ENCODE data around the gene UNCX.

UNCX gene

DNA sequence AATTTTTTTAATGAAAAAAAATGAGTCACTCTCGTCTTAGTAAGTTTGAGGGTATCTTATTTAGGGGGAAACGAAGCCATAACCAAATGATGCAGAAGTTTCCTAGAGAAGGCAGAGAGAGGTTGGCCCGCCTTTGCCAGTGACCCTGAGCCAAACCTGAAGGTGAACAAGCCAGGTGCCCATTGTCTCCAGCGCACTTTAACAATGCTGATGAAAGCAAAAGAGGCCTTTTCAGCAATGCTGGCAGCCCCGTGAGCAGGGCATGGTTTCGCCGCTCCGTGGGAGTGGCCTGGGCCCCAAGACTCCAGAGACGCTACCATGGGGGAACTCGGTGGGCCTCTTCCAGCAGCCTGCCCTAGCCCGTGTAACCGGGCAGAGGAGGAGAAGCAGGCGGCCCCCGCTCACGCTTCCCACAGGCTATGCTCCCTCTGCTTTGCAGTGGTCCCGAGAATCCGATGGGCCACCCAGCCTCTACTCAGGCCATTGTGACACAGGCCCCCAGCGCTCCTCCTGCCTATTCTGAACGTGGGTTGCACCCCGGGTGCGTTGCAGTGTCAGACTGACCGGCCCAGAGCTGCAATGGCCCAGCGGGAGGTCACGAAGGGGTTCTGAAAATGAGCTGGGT lies 14.0 kb upstream of the UNCX start:
- DNase-seq: no peak

DNA sequence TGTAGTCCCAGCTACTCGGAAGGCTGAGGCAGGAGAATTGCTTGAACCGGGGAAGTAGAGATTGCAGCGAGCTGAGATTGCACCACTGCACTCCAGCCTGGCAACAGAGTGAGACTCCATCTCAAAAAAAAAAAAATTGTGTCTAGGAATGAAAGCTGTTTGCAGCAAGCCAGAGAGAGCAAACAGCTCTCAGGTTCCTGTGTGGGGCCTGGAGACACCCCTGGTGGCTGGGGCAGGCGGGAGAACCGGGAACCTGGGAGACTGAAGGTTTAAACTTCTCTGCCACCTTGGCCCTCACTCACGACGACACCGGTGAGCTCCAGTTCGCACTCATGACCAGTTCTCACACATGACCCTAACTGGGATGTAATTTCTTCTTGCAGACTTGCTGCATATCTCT lies 13.2 kb upstream of the UNCX start:
- no peak for DNase-seq

DNA sequence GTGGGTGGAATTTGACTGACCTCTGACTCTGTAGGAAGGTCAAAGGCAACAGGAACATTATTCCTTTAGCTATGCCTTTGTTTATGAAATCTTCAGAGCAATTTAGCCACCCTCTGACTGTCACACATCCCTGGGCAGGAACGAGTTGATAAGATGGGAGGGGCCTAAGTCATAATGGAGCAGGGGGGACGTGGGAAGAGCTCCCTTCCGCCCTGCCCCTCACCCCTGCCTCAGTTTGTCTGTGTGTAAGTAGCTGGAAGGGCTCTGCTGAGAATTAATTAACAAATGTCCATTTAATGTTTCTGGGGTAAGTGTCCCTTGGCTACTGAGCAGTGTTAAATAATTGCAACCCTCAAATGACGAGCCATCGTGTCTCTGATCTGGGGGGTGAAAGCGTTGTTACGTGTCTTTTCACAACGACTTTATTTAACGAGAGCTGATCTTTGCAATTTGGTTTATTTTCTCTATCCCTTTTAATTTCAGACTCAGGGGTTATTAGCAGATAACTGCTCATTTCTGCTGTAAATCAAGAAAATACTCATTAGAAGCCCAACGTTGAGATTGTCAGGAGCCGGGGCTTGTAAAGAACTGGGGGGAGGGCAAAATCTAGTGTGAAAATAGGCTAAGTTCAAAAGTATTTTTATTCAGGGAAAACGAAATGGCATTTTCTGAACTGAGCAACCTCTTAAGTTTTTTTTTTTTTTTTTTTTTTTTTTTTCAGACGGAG lies 12.5 kb upstream of the UNCX start:
- no peak for DNase-seq

DNA sequence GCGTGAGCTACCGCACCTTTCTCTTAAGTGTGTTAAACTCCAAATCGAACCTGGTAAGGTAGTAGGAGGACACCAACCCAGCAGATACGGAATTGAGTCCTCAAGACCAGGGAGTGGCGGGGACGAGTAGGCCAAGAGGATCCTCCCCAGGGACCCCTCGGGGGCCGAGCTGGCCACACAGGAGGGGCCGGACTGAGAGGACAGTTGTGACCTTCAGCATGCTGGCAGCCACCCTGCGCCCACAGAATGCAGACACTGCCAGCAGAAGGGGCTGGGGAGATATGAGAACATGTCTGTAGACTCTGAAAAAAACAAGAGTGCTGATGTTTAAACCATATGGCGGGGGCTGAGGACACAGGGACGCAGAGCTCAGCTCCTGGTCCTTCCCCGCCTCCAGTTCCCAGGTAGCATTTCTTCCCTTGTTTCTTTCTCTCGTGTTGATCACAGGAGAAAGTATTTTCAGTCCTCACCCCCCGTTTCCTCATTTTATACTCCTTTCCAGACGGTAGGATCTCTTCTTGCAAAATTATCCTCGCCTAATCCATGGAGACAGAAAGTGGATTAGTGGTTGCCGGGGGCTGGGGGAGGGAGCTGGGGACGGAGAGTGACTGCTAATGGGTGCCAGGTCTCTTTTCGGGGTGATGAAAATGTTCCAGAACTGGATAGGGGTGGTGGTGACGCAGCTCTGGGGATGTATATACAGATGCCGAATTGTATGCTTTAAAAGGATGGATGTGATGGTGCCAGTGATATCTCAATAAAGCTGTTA lies 11.5 kb upstream of the UNCX start:
- no peak for DNase-seq

DNA sequence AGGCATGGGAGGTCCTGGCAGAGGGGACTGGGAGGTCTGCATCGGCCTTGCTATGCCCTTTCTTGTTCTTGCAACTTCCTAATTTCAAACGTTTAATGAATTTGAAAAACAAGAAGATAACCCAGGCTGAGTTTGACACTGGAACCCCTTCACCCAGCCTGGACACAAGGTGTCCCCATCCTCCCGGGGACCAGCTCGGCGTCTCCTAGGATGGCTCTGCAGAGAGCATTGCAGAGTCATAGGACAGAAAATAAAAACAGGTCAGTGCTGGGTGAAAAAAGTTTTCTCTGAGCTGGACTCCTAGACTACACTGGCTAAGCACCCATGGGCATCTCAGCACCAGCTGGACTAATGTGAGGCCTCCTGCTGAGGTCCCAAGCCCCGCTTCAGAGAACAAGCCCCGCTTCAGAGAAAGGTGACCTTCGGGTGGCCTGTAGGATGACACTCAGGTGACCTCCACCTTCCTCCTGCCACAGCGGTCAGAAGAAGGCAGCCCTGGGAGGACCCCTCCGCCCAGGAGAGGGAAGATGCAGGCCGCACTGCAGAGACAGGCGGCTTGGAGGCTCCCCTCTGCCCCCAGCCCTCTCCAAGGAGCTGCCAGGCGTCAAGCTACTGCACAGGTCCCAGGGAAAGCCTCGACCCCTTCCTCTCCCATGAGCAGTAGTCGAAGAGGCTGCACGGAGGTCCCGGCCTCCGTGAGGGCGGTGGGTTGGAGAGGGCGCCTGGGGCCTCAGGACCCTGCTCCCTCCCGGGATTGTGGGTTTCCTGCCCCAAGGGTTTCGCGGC lies 9.3 kb upstream of the UNCX start:
- no peak for DNase-seq

DNA sequence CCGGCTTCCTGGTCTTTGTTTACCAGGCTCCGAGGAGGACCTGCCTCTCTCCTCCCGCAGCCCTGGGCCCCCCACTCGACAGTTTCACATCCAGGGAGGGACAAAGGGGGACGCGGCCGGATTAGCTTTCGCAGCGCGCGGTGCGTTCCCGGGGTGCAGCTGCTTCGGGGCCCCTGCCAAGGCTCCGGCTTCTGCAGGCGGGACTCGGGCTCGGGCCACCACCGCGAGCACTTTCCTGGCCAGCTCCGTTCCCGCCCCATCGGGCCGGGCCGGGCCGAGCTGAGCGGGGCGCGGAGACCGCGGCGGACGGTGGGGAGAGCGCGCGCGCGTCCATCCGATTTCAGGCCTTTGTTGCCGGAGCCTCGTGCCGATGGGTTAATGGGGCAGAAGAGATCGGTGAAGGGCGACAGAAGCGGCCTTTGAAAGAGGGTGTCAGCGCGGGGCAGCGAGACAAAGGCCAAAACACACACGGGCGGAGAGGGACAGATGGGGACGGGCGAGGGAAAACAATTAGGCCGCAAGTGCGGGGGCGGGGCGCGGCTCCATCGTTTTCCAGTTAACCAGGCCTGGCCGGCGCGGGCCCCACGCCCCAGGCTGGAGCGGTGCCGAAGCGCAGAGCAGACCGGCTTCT lies 8.5 kb upstream of the UNCX start:
- DNase-seq: no peak

DNA sequence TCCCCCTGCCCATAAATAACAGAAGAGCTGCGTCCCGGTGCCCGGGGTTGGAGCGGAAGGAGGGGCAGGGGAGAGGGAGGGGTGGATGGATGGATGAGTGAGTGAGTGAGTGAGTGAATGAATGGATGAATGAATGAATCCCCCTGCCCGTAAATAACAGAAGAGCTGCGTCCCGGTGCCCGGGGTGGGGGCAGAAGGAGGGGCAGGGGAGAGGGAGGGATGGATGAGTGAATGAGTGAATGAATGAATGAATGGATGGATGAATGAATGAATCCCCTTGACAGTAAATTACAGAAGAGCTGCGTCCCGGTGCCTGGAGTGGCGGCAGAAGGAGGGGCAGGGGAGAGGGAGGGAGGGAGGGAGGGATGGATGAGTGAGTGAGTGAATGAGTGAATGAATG lies 7.6 kb upstream of the UNCX start:
- DNase-seq: no peak

DNA sequence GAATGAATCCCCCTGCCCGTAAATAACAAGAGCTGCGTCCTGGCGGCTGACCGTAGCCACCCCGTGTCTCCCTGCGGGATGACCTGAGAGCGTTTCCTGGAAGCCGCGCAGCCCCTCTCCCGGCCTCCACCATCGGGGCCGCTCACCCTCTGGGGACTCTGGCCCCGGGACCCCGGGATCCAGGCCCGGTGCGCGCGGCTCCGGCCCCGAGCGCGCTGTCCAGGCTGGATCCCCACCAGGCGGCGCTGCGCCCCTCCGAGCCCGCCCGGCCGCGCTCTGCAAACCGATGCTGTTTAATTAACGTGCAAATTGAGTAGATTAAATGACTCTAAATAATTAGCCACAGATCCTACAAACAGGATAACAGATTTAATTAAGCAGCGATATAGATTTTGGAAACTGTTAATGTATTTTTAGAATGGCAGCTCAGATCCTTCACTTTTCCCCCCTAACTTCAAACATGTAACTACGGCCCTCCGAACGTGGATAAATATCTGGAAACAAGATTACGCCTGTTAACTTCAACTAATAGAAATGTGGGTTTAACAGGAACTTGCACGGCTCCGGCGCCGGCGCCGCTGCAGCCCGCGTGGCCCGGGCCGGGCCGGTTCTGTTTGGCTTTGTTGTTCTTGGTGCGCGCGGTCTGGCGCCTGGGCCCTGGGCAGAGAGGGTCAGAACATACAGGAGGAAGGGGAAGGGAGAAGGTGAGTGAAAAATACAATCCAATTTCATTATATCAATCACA lies 7.1 kb upstream of the UNCX start:
- no peak for DNase-seq

DNA sequence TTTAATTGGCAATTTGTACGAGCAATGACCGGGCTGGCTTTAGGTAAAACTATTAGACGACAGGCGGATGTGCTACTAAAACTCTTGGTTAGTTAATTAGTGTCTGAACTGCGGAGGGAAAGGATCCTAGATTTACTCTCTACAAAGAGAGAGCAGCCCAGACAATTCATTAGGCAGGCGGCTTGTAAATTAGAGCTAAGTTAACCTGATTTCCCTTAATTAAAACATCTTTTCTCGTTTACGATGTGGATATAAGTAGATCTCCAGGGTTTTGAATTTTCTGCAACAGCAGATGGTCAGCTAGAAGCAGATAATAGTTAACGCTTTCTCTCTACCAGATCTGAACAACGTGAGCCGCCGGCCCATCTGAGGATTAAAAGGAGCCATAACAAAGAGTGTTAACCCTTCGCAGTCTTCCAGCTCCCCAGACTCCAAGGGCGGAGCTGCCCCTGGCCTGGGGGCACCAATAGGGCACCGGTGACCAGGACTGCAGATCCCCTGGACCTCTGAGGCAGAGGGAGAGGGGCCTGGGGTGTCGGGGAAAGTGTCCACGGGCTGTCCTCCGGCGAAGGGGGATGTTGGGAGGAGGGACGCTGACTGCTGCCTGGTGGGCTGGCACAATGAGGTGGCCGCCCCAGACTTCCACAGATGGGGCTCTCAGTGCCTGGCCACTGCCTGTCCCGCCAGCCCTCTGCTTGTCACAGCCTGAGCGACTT lies 6.3 kb upstream of the UNCX start:
- DNase-seq: no peak

DNA sequence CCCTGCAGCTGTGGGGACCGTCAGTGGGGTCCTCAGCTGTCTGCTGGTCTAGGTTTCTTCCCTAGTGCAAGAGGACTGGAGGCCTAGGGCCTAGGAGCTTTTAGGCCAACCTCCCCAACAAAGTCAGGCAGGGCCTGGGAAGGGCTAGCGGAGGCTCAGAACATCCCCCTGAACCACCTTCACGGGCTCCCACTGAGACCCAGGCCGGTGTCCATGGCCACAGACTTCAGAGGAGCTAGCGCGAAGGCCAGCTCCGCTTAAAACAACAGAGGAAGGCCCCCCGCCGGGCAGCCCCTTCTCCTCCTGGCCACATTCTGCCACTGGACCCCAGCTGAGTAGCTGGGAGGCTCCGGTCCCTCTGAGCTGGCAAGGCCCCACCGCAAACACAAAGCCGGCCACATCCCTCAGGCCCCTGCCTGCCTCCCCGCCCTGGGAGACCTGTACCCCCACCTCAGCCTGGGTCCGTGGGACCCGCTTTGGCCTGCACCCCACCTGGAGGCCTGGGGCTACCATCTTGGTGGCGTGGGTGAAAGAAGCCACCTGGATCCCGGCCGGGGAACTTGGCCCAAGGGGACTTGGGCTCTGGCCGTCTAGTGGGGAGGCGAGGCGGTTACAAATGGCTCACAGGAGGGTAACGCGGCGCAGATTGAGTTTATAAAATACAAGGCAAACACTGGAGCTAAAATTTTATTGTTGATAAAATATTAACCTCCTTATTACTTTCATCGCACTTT lies 5.4 kb upstream of the UNCX start:
- no peak for DNase-seq

DNA sequence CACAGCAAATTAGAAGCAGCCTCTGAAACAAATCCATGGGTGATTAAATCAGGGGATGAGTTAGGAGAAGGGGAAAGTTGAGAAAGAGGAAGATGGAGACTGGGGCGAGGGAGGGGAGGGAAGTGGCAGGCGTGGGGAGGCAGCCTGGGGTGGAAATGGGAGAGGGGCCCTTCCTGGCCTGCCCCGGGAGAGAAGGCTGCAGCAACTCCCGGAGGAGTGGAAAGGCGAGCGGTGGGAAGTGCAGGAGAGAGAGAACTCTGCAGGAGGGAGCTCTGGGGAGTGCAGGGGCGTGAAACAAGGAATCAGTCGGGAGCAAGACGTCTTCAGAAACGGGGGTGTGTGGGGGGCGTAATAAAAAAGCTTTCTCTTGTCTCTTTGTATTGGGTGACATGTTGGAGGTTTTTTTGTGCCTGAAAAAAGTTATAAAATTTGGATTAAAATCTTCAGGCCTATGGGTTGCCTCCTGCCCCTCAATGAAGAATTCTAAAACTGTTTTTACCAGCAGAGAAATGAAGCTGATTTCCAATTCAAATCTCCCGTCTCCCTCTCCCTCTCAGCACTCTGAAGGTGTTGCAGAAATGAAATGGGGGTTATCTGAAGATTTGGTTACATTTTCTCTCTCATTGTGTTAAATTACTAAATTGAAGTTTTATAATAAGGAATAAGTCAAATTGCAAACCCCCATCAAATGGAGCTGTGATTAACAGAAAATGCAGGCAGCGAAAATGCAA lies 4.7 kb upstream of the UNCX start:
- DNase-seq: no peak

DNA sequence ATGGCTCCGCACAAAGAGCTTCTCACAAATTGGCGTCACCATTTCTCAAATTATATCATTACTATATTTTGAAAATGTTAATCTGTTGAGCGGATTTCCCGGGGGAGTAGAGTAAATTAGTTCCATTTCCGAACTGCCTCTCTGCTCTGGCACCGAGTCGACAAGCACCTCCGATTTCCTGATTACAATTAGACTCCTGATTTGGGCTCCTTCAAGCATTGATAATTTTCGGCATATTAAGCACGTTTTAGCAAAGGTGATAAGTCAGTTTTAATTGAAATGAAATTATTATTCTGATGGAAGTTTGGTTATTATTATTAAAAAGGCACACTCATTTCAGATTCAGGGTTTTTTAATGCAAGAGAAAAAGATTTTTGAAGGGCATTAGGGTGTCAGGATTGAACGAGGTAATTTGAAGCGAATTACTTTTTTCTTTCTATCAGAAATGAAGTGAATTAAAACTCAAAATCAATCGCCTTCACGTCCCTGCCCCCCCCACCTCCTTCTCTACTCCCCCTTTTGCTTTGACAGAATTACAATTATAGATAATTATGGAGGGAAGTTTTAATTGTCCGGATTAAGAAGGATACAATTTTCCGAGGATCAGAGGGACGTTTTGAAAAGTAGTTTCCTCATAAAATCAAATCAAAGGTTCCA lies 4.0 kb upstream of the UNCX start:
- DNase-seq: no peak

DNA sequence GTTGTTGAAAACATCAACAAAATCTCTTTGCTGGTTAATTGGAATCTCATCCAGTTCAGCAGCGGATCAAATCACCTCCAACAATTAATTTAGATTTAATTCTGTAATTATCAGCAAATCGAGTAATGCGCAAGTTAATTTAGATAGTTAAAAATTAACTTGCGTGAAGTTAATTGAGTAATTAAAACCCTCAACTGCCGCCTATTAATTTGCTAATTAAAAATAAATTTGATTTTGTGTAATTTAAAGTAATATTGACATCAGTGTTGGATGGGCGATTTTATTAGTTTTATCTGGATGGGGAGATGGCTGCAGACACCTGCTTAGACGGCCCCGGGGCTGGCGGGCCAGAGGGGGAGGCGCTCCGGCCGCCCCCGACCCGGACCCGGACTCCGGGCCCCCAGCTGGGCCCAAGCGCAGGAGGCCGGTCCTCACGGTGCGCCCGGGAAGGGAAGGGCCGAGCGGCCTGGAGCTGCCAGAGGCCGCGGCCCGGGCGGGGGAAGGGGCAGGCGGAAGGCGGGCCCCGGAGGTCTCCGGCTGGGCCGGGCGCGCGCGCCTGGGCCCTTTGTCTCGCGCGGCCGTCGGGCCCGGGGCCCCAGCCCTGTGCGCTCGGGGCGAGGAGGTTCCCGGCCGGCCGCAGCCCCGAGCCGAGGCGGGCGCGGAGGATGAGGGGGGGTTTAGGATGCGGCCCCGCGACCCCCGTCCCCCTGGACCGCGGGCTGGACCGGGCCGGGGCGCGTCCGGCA lies 3.3 kb upstream of the UNCX start:
- no peak for DNase-seq

DNA sequence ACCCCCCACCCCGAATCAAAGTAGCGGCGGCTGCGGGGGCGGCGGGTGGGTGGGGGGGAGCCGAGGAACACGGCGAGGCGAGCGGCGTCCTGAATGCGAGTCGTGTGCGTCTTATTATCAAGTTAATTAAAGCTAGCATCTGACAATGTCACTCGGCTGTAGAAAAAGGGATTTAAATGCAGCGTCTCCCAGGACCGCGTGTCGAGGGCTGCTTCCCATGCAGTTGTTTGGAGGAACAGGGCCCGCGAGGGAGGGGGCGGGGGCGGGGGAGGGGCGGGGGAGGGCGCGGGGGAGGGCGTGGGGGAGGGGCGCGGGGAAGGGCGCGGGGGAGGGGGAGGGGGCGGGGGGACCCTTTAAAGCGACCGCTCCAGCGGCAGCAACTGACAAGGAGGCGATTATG lies 2.7 kb upstream of the UNCX start:
- no peak for DNase-seq

DNA sequence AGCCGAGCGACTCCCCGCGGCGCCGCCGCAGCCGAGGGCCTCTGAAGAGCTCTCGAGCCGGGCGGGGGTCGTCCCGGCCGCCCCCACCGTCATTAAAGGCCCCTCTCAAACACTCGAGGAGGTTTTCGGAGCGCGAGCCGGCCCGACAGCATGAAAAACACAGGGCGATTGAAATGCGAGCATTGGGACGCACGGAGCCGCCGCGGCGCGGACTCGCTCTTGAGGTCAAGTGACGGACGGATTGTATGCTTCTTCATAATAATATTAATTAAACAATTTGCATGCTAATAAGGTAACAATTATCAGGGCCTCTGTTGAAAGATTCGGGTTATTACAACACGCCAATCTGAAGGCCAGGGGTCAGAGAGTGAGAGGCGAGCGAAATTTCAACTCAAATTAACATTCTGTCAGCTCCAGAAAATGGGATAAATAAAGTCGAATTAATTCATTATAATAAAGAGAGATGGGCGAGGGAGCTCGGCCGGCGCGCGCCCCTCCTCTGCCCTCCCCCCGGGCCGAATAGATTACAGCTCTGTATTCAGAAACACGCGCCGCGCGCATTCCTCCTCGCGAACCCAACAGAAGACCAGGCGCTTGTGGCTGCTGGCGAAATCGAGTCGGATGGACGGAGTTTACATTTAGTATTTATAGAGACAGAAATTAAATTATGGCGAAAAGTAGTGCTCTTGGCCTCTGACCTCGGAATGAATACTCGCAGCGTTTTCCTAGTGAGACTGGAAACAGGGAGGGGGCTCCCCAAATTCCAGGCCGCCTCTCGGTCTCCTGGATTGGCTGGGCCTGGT lies 2.1 kb upstream of the UNCX start:
- no peak for DNase-seq

DNA sequence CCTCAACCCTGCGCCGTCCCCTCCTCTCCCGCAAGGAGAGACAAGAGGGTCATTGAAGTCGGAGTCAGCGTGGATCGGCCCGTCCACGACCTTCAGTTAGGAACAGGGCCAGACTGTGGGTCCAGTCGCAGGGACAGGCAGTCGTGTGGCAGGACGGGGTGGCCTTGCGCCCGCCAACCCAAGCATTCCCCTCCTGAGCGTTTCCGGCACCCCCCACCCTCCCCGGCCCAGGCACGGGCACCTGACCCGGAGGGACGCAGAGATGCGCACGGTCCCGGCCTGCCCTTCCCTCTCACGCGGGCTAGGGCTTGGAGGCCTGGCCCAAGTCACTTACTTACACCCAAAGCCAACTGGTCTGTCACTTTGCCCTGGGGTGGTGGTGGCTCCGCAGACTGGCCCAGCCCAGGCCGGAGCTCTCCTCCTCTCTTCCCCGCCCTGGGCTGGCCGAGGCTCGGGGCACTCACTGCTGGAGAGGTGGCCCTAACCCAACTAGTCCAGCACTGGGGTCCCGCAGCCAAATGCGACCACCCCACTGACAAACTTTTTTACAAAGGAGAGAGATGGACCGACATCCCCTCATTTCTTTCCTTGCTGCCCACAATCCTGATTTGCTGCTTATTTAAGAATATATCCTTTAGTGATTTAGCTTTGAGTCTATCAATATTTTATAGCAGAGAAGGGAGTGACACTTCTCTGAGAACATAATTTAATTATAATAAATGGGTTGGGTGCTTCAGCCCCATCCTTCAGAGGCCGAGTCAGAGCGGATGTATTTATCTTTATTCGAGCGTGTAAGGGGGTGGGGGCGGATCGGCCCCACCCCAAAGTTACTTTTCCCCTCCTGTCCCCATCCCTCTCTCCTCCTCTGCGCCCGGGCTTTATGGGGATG lies 1.2 kb upstream of the UNCX start:
- DNase-seq: no peak

DNA sequence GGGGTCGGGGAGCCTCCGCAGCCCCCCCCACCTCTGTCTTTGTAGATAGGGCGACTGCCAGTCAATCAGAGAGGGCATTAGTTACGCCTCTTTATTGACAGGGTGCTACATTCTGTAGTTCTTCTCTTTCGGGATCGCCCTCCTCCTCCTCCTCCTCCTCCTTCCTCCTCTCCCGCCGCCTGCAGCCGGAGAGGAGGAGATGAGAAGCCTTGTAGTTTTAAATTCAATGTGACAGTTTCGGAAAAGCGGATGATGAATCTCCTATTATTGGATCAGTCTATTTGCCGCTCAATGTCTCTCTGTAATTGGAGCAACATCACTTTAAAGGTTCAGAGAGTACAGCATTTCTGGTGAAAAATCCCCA lies 587 bp upstream of the UNCX start:
- DNase-seq: no peak
